GM19043 (cell line): ENCODE data around the gene NHLRC3.
"Not testable (repeated sequence)": the region's sequence is repeated elsewhere in the genome, so short reads cannot be mapped to it uniquely, and the experiment has no call there.

Source experiments
- ATAC-seq: cut with Tn5 transposase; IDR thresholded peaks from one replicate; pipeline ENCODE4 v1.9.1; 2021; ENCODE audit warnings: low read depth; ENCODE audit not compliant: unreplicated experiment

The NHLRC3 gene

DNA sequence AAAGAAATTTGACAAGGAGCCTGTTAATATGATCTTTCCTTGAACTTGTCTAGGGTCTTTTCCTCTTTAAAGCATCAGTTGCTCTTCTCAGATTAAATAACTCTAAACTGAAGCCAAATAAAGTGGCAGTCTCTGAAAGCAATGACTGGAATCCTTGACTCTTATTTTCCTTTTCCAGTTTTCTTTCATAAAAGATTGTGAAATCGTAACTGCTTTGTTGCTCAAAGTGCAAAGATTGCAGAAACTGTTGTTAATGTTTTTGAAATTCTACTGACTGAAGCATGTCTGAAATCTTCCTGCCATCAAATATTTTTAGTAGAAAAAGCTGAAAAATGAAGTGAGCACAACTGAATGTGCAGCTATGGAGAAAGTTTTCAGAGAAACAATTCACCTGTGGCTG is 1.9 kb downstream of the NHLRC3 start:
- ATAC-seq, result no peak

DNA sequence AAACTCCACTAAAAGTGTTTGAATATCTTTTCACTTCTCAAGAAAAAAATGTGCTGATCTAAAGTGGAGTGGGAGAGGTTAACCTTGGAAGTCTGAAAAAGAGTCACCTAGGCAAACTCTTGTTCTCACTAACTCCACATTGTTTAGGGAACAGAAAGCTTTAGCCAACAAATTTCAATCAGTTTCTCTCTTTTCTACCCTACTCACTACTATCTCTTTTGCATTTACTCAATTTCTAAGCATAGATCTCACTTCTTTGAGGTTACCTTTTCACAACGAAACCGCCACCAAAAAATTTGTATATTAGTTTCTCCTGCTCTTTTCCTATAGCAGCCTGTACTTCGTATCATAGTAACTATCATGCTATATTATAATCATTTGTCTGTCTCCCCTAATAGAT is 6.3 kb downstream of the NHLRC3 start:
- ATAC-seq, result peak; percentile 83

DNA sequence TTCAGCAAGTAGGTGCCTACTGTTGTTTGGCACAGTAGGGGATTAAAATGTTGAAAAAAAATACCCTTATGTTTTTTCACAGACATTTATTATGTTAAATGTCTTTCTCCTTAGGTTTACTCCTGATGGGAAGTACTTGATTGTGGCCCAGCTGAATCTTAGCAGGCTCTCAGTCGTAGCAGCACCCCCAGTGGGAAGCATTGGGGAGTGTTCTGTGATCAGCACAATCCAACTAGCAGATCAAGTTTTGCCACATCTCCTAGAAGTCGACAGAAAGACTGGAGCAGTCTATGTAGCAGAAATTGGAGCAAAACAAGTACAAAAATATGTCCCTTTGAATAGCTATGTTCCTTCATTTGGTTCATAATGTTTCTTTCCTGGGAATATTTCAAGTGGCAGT is 9.3 kb downstream of the NHLRC3 start:
- ATAC-seq, result no peak

DNA sequence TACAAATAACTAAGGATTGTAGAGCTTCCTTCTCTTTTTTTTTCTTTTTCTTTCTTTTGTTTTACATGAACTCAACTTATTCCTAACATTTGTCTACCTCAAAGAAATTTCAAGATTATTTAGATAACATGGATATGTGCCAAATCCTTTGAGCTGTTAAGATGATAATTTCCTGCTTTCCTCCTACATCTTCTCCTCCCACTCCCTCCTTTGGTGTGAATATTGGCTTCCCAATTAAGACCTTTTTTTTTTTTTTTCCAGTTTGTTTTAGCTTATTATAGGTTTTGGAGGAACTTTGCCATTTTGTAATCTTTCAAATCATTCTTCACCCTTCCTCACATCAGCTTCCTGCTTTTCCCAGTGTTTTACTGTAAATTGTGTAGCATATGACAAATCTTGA is 10.6 kb downstream of the NHLRC3 start:
- ATAC-seq, result no peak

- ATAC-seq, result no peak
Measured at GRCh38 chr13:39049274-39049673, 11.0 kb downstream of the NHLRC3 start.

DNA sequence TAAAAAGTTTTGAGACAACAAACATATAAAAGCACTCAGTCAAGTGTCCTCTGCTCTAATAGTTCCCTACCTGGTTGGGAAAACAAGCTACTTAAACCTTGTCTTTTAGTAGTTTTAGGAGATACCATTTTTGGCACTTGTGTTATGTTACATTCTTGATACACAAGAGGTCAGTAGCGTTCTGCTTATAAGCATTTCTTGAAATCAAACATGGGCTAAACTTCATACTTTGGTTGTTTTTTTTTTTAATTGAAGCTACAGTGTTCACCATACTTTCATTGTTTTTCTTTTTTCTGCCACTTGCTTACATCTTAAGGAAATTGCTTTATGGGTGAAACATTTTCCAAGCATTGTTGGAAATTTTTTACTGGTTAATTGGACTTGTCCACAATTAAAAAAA is 12.9 kb downstream of the NHLRC3 start:
- ATAC-seq, result no peak

DNA sequence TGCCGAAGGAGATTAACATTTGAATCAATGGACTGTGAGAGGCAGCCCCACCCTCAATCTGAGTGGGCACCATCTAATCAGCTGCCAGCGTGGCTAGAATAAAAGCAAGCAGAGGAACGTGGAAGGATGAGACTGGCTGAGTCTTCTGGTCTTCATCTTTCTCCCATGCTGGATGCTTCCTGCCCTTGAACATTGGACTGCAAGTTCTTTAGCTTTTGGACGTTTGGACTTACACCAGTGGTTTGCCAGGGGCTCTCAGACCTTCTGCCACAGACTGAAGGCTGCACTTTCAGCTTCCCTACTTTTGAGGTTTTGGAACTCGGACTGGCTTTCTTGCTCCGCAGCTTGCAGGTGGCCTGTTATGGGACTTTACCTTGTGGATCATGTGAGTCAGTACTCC is 14.7 kb downstream of the NHLRC3 start:
- ATAC-seq, result no peak

- ATAC-seq, result no peak
Measured at GRCh38 chr13:39054112-39054511, 15.9 kb downstream of the NHLRC3 start.

DNA sequence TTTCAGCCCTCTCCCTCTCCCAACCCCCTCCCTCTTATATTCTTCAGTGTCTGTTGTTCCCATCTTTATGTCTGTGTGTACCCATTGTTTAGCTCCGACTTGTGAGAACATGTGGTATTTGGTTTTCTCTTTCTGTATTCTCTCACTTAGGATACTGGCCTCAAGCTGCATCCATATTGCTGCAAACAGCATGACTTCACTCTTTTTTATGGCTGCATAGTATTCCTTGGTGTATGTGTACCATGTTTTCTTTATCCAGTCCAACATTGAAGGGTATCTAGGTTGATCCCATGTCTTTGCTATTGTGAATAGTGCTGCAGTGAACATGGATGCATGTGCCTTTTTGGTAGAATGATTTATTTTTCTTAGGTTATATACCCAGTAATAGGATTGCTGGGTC is 17.8 kb downstream of the NHLRC3 start:
- no peak for ATAC-seq

DNA sequence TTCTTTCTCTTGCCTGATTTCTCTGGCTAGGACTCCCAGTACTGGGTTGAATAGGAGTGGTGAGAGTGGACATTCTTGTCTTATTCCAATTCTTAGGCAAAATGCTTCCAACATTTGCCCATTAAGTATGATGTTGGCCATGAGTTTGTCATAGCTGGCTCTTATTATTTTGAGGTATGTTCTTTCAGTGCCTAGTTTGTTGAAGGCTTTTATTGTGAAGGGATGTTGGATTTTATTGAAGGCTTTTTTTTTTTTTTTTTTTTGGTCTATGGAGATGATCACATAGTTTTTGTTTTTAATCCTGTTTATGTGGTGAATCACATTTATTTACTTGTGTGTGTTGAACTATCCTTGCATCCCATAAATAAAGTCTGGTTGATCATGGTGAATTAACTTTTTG is 19.8 kb downstream of the NHLRC3 start:
- no peak for ATAC-seq

- ATAC-seq, result no peak
Measured at GRCh38 chr13:39062004-39062403, 23.7 kb downstream of the NHLRC3 start.

DNA sequence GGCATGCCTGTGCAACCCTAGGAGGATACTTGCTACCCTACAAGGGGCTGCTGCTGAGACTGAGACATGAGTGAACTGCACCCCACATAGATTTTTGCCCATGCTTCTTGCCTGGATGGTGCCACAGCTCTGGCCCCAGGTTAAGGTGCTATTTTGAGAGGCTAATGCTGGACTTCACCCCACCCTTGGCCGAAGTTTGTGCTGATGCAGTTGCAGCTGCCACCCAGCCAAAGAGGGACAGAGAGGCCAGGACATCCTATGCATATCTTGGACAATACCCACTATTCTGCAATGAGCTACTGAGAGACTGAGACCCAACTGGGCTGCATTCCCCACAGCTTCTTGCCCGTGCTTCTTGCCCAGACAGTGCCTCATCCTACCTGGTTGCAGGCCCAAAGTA is 34.6 kb downstream of the NHLRC3 start:
- no peak for ATAC-seq

GRCh38 chr13:39073983-39074382 is 35.7 kb downstream of the NHLRC3 start:
- ATAC-seq, result no peak

GRCh38 chr13:39086251-39086945 is 48.1 kb downstream of the NHLRC3 start:
- ATAC-seq, result not testable (repeated sequence)

- no peak for ATAC-seq
Measured at GRCh38 chr13:39091586-39091985, 53.3 kb downstream of the NHLRC3 start.

DNA sequence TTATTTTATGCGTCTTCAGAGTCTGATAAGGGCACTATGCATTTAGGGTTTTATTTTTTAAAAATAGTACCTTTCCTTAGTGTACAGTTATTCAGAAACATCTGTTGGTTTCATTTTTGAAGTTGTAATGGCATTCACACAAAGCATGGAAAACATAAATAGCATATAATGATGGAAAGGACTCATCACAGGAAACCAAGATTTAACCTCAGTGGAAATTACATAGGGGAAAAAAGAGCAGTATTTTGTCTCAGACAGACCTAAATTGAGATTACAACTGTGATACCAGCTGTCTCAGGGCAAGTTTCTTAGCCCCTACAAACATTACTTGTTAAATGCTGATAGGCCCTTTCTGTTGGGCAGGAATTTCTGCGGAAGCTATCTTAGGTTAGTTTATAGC is 57.2 kb downstream of the NHLRC3 start:
- ATAC-seq, result no peak

DNA sequence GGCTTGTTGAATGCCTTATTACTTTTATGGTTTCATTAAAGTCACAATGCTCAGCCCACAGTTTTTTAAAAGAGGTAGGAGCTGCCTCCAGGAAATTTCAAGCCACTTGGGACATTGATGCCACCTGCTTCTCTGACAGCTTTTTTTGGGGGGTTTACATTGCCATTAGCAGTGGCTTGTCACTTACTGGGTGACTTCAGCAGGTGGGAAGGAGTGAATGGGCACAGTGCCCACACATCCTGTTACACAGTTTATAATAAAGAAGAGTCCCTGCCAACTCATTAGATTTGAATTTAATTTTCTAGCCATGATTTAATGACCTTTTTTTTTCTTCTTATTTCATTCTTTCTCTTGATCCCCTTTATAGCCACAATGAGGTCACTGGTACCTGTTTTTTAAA is 61.0 kb downstream of the NHLRC3 start:
- ATAC-seq, result no peak
